NB4 (cell line): ENCODE data around the gene GPR146.

ENCODE experiments used
- DNase-seq: peaks from one replicate; pipeline ENCODE4 v3.0.0; 2010; ENCODE audit warnings: low read depth
- H3K4me3 ChIP-seq: one replicate; pipeline ENCODE4 v1.5.1; 2011; ENCODE audit warnings: mild to moderate bottlenecking, low read depth, low read length, moderate library complexity
- CTCF ChIP-seq: IDR thresholded peaks from one replicate; pipeline ENCODE4 v1.5.1; 2012; ENCODE audit warnings: low read depth, low read length
- MAX ChIP-seq: IDR thresholded peaks from 2 replicates; pipeline ENCODE4 v1.6.1; 2011; ENCODE audit warnings: low read depth, low read length
- MYC ChIP-seq: IDR thresholded peaks from 2 replicates; pipeline ENCODE4 v1.6.1; 2011; ENCODE audit warnings: low read depth, low read length
- POLR2A ChIP-seq: IDR thresholded peaks from 2 replicates; pipeline ENCODE4 v1.6.1; 2011; ENCODE audit warnings: mild to moderate bottlenecking; ENCODE audit not compliant: insufficient read length; ENCODE audit errors: extremely low read depth

The GPR146 gene

GRCh38 chr7:1040790-1041189 lies 3.6 kb upstream of the GPR146 start:
- DNase-seq, result no peak

GRCh38 chr7:1041551-1042491 lies 2.5 kb upstream of the GPR146 start:
- DNase-seq, result peak; percentile 40
- TF ChIP-seq POLR2A, result no peak
- TF ChIP-seq MAX, result no peak
- no peak for TF ChIP-seq MYC
- no peak for TF ChIP-seq CTCF
- no peak overlapping the region for H3K4me3 ChIP-seq

More at GRCh38 chr7:1040790-1041189, 3.6 kb upstream of the GPR146 start:
- TF ChIP-seq POLR2A (no peak), CTCF (no peak), MYC (no peak), MAX (no peak)
- no peak overlapping the region for H3K4me3 ChIP-seq

GRCh38 chr7:1042492-1042833 lies 1.9 kb upstream of the GPR146 start:
- no peak for TF ChIP-seq MYC
- TF ChIP-seq MAX, result no peak
- TF ChIP-seq POLR2A, result no peak
- TF ChIP-seq CTCF, result no peak
- DNase-seq, result peak; percentile 43
- no peak overlapping the region for H3K4me3 ChIP-seq

GRCh38 chr7:1043552-1044188 lies 676 bp upstream of the GPR146 start:
- no peak for DNase-seq
- H3K4me3 ChIP-seq, result peak overlapping the region; percentile 26
- no peak for TF ChIP-seq MYC
- no peak for TF ChIP-seq POLR2A
- no peak for TF ChIP-seq CTCF
- no peak for TF ChIP-seq MAX

GRCh38 chr7:1045069-1046063 lies 1.0 kb downstream of the GPR146 start:
- DNase-seq, result no peak
- peak overlapping the region; percentile 48 for H3K4me3 ChIP-seq

More at GRCh38 chr7:1045069-1046063, 1.0 kb downstream of the GPR146 start:
- no peak for TF ChIP-seq MYC
- no peak for TF ChIP-seq POLR2A
- no peak for TF ChIP-seq CTCF
- TF ChIP-seq MAX, result no peak
